ENCODE results near the gene CD300A. TPM values are rescaled to one million over a fixed set of nuclear protein-coding genes. Genes with fewer than 3 reads are reported as not detected.

CD300A gene
- total RNA-seq, 1 experiment from 2014 or later = 0.45 TPM

DNA sequence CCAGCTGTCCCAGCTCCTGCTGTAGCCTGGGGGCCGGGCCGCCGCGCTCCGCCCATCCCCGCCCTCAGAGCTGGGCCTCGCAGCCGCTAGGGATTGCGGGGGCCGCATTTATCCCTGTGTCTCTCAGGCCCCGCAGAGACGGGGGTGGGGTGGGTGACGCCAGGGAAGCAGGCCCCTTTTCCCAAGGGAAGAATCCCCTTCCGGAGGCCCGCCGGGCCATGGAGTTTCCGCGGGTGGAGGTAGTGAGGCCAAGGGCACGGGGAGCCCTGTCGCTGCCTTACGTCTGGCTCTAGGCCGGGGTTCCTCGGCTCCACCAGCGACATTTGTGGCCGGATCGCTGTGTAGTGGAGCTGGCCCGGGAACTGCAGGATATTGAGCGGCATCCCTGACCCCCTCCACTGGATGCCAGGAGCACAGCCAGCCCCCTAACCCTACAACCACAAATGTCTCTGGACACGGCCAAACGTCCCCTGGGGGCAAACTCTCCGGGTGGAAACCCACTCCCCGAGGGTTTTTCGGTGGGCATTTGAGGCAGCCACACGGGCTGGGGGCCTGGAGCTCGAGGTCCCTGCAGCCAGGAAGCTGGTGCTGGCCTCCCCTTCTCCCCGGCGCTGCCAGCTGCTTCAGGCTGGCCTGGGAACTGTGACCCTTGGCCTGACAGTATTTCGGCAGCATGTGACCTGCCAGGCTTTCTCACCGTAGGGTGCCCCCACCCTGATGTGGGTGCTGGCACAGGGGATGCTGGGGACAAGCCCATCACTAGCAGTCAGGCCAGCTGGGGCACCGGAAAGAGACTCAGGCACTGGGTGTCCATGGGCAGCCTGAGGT is 12.0 kb upstream of the CD300A start:
- BruUV-seq (replicated peaks) = no TSS peak

DNA sequence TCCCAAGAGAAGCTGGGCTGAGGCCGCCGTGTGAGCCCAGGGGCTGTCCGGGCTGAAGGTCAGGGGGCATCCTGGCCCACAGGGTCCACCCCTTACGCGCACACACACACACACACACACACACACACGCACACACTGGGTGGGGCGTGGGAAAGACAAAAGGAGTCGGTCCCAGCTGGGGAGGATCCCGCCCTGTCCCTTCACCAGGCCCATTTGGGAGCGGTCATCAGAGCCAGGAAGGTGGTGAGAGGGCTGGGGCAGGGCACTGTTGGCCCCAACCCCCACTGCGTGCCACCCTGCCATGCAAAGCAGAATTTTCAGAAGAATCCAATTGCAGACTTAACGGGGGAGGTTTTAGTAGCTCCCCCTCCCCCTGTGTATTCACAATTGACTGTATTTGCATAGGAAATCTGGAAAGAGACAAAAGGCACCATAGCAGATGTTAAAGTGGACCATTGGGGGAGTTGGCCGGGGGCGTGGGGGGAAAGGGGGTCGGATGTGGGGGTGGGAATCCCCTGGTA is 11.3 kb upstream of the CD300A start:
- H3K9me3 Mint-ChIP-seq (ENCODE audit: low read depth, unreplicated experiment) = no peaks in the 10 kb centered on the region
- H3K4me3 Mint-ChIP-seq (ENCODE audit: low read depth, unreplicated experiment) = no peak overlapping the region
- no peak overlapping the region for H3K27ac Mint-ChIP-seq (ENCODE audit: unreplicated experiment)
- H3K27me3 Mint-ChIP-seq (ENCODE audit: unreplicated experiment) = peaks cover 40% of the 10 kb centered on the region
- H3K36me3 Mint-ChIP-seq (ENCODE audit: insufficient read depth, unreplicated experiment) = no peaks in the 10 kb centered on the region
- no peaks in the 10 kb centered on the region for H3K4me1 Mint-ChIP-seq (ENCODE audit: low read depth, unreplicated experiment)
- TF ChIP-seq, protein P1, sequence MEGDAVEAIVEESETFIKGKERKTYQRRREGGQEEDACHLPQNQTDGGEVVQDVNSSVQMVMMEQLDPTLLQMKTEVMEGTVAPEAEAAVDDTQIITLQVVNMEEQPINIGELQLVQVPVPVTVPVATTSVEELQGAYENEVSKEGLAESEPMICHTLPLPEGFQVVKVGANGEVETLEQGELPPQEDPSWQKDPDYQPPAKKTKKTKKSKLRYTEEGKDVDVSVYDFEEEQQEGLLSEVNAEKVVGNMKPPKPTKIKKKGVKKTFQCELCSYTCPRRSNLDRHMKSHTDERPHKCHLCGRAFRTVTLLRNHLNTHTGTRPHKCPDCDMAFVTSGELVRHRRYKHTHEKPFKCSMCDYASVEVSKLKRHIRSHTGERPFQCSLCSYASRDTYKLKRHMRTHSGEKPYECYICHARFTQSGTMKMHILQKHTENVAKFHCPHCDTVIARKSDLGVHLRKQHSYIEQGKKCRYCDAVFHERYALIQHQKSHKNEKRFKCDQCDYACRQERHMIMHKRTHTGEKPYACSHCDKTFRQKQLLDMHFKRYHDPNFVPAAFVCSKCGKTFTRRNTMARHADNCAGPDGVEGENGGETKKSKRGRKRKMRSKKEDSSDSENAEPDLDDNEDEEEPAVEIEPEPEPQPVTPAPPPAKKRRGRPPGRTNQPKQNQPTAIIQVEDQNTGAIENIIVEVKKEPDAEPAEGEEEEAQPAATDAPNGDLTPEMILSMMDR (IDR thresholded peaks at IDR 0.05; ENCODE audit: unreplicated experiment) = no peak
- DNase-seq = no peak
- BruUV-seq (replicated peaks) = no TSS peak
- intact Hi-C loops (cut with micrococcal nuclease; ENCODE audit: unreplicated experiment) = loop anchor here (5.0 kb wide), 1 partner anchor 37 kb away; no protein-coding TSS in a partner anchor
- CTCF ChIA-PET = interaction anchor here (0.7 to 3.5 kb wide), 6 partner anchors 16 to 275 kb away, joined by 3 to 37 read pairs (median 6); partner anchors contain the start of gene GPR142

More for the DNA sequence above, 12.0 kb upstream of the CD300A start:
- TF ChIP-seq, protein P1 (IDR thresholded peaks at IDR 0.05; ENCODE audit: unreplicated experiment) = no peak
- no peak overlapping the region for H3K27ac Mint-ChIP-seq (ENCODE audit: unreplicated experiment)
- H3K9me3 Mint-ChIP-seq (ENCODE audit: low read depth, unreplicated experiment) = no peaks in the 10 kb centered on the region
- H3K36me3 Mint-ChIP-seq (ENCODE audit: insufficient read depth, unreplicated experiment) = no peaks in the 10 kb centered on the region
- CTCF ChIA-PET = interaction anchor here (0.6 to 3.5 kb wide), 10 partner anchors 13 to 86 kb away, joined by 3 to 37 read pairs (median 6); partner anchors contain the start of gene GPR142
- peaks cover 33% of the 10 kb centered on the region for H3K27me3 Mint-ChIP-seq (ENCODE audit: unreplicated experiment)
- intact Hi-C loops (cut with micrococcal nuclease; ENCODE audit: unreplicated experiment) = loop anchor here (5.0 kb wide), 1 partner anchor 38 kb away; no protein-coding TSS in a partner anchor
- H3K4me1 Mint-ChIP-seq (ENCODE audit: low read depth, unreplicated experiment) = no peaks in the 10 kb centered on the region
- peak; percentile 89 for DNase-seq
- peak overlapping the region; percentile 61 for H3K4me3 Mint-ChIP-seq (ENCODE audit: low read depth, unreplicated experiment)

DNA sequence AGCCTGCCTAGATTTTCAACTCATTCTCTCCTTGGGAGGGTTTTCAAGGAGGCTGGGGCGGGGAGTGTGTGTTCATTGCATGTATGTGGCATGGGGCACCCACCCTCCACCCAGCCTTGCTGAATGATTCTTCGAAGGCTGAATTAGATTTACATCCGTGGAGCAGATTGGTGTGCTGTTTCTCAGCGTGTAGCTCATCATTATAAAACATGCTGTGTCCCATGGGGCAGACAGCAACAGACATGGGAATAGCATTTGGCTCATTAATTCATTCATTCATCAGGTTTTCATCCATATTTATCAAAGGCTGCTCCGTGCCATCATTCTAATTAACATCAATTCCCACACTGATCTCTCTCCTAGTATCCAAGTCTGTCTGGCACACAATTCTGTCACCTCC is 10.6 kb upstream of the CD300A start:
- Mint-ChIP-seq H3K9me3 (ENCODE audit: low read depth, unreplicated experiment) (no peaks in the 10 kb centered on the region), H3K27me3 (ENCODE audit: unreplicated experiment) (peaks cover 47% of the 10 kb centered on the region), H3K4me3 (ENCODE audit: low read depth, unreplicated experiment) (no peak overlapping the region), H3K4me1 (ENCODE audit: low read depth, unreplicated experiment) (no peaks in the 10 kb centered on the region), H3K36me3 (ENCODE audit: insufficient read depth, unreplicated experiment) (no peaks in the 10 kb centered on the region), H3K27ac (ENCODE audit: unreplicated experiment) (no peak overlapping the region)
- intact Hi-C loops (cut with micrococcal nuclease; ENCODE audit: unreplicated experiment) = loop anchor here (5.0 kb wide), 1 partner anchor 36 kb away; no protein-coding TSS in a partner anchor
- no TSS peak for BruUV-seq (replicated peaks)
- CTCF ChIA-PET = interaction anchor here (0.6 to 3.5 kb wide), 5 partner anchors 17 to 191 kb away, joined by 3 to 37 read pairs (median 5); no protein-coding TSS in a partner anchor
- TF ChIP-seq, protein P1 (IDR thresholded peaks at IDR 0.05; ENCODE audit: unreplicated experiment) = no peak
- DNase-seq = no peak

DNA sequence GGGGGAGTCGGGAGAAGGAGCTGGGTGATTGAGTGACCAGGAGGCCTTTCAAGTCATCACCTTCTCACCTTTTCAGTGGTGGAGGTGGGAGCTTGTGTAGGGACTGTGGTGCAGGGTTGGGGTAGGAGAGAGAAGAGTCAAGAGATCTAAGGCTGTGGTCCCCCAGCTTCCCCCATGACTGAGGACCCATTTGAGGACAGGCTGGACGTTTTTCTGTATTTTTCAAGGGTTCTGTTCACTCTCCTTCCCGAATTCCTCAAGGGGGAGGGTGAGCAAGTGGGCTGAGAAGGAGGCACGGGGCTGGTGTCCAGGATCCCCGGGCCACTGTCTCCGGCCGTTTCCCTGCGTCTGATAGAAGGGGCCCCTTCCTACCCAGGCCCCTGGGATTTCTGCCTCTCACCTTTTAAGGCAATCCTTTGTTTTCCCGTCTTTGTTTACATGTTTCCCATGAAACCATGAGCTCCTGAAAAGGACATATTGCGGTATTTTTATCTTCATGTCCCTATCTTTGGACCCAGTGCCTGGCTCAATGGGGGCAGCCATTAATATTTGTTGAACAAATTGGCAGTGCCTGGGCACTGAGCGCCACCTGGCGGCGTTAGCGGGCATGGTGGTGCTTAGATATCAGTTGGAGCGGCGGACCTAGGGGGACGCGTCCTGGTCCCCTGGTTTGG is 9.2 kb upstream of the CD300A start:
- H3K27ac Mint-ChIP-seq (ENCODE audit: unreplicated experiment) = no peak overlapping the region
- BruUV-seq (replicated peaks) = no TSS peak
- no peak overlapping the region for H3K4me3 Mint-ChIP-seq (ENCODE audit: low read depth, unreplicated experiment)
- no peaks in the 10 kb centered on the region for H3K4me1 Mint-ChIP-seq (ENCODE audit: low read depth, unreplicated experiment)
- CTCF ChIA-PET = interaction anchor here (1.3 to 2.5 kb wide), 4 partner anchors 18 to 89 kb away, joined by 5 to 27 read pairs (median 5); no protein-coding TSS in a partner anchor
- TF ChIP-seq, protein P1 (IDR thresholded peaks at IDR 0.05; ENCODE audit: unreplicated experiment) = peak; percentile 98
- no peaks in the 10 kb centered on the region for H3K9me3 Mint-ChIP-seq (ENCODE audit: low read depth, unreplicated experiment)
- DNase-seq = peak; percentile 78
- H3K36me3 Mint-ChIP-seq (ENCODE audit: insufficient read depth, unreplicated experiment) = no peaks in the 10 kb centered on the region
- intact Hi-C loops (cut with micrococcal nuclease; ENCODE audit: unreplicated experiment) = loop anchor here (1.0 to 5.0 kb wide), 3 partner anchors 35 to 78 kb away; no protein-coding TSS in a partner anchor
- peaks cover 47% of the 10 kb centered on the region for H3K27me3 Mint-ChIP-seq (ENCODE audit: unreplicated experiment)
